Measurements from ENCODE around the gene PPP2R5D. TPM values are rescaled to one million over a fixed set of nuclear protein-coding genes. Genes with fewer than 3 reads are reported as not detected.

The PPP2R5D gene
- polyA plus RNA-seq, 2 of the 4 experiments (the other 2 are of a cell fraction) = 26.5 to 34.6 TPM

- Histone ChIP-seq H3K4me3 (no peak overlapping the region), H3K9me3 (no peaks in the 10 kb centered on the region), H3K27ac (no peak overlapping the region), H3K4me1 (peaks cover 20% of the 10 kb centered on the region), H3K4me2 (no peak overlapping the region)
- ATAC-seq (no peak), FAIRE-seq (no peak), DNase-seq (ENCODE audit: low read depth in 1 of 2, low spot score in 1 of 2) (no peak)
- WGBS (ENCODE audit: missing lambda C conversion rate) = 90% methylated on average over 10 of the region's 11 CpGs
- TF ChIP-seq MAZ (IDR thresholded peaks at IDR 0.05; ENCODE audit: borderline replicate concordance, low read depth, low read length) (no peak), TP53 (CRISPR knock-in tag; IDR thresholded peaks at IDR 0.05) (no peak), ESRRA (IDR thresholded peaks at IDR 0.05; ENCODE audit: borderline replicate concordance, low read length) (no peak), USF2 (IDR thresholded peaks at IDR 0.05) (no peak), HES2 (IDR thresholded peaks at IDR 0.05) (no peak), FOXS1 (CRISPR knock-in tag; IDR thresholded peaks at IDR 0.05) (no peak), CBX8 (IDR thresholded peaks at IDR 0.05) (no peak), E2F6 (IDR thresholded peaks at IDR 0.05; ENCODE audit: borderline replicate concordance, low read depth) (no peak)
- ChIA-PET CTCF (no interaction called here), POLR2A (no interaction called here)
These were observed 17.1 kb upstream of the PPP2R5D start for GRCh38 chr6:42967228-42967627.

GRCh38 chr6:42968126-42968701 lies 16.2 kb upstream of the PPP2R5D start:
- POLR2A ChIA-PET = no interaction called here

More at GRCh38 chr6:42968126-42968701, 16.2 kb upstream of the PPP2R5D start:
- TF ChIP-seq HMGXB4 (CRISPR knock-in tag; IDR thresholded peaks at IDR 0.05; ENCODE audit: borderline replicate concordance) = no peak
- no peak for TF ChIP-seq BCL3 (IDR thresholded peaks at IDR 0.05)
- no peak for TF ChIP-seq HDAC2 (IDR thresholded peaks at IDR 0.05)
- TF ChIP-seq CTCF (IDR thresholded peaks at IDR 0.05) = no peak
- no peak for TF ChIP-seq USF2 (IDR thresholded peaks at IDR 0.05)
- no peak for TF ChIP-seq POLR2A (IDR thresholded peaks at IDR 0.05; ENCODE audit: low read length)
- no peak for TF ChIP-seq MAZ (IDR thresholded peaks at IDR 0.05; ENCODE audit: borderline replicate concordance, low read depth, low read length)
- no peak for TF ChIP-seq FOXS1 (CRISPR knock-in tag; IDR thresholded peaks at IDR 0.05)
- no peak for TF ChIP-seq JUN (IDR thresholded peaks at IDR 0.05)
- TF ChIP-seq EP300 (IDR thresholded peaks at IDR 0.05) = no peak
- no peak for TF ChIP-seq HOXB5 (CRISPR knock-in tag; IDR thresholded peaks at IDR 0.05)
- no peak overlapping the region for H3K4me2 ChIP-seq
- ATAC-seq (no peak), FAIRE-seq (no peak), DNase-seq (ENCODE audit: low read depth in 1 of 2, low spot score in 1 of 2) (no peak)
- no peaks in the 10 kb centered on the region for H3K9me3 ChIP-seq
- peaks cover 20% of the 10 kb centered on the region for H3K4me1 ChIP-seq
- no peak overlapping the region for H3K4me3 ChIP-seq
- 89% methylated on average over 7 of the region's 12 CpGs for WGBS (ENCODE audit: missing lambda C conversion rate)
- CTCF ChIA-PET = no interaction called here
- no peak overlapping the region for H3K27ac ChIP-seq
